Stromal cell of bone marrow (primary cell): ENCODE data around the gene NXPH2.
"Not testable (repeated sequence)": the region's sequence is repeated elsewhere in the genome, so short reads cannot be mapped to it uniquely, and the experiment has no call there.

Source experiments
- DNase-seq: peaks from one replicate; pipeline ENCODE4 v3.0.0-alpha.2; 2012; ENCODE audit warnings: low read depth

The NXPH2 gene

GRCh38 chr2:138757384-138757783 is 22.8 kb downstream of the NXPH2 start:
- no peak for DNase-seq

DNA sequence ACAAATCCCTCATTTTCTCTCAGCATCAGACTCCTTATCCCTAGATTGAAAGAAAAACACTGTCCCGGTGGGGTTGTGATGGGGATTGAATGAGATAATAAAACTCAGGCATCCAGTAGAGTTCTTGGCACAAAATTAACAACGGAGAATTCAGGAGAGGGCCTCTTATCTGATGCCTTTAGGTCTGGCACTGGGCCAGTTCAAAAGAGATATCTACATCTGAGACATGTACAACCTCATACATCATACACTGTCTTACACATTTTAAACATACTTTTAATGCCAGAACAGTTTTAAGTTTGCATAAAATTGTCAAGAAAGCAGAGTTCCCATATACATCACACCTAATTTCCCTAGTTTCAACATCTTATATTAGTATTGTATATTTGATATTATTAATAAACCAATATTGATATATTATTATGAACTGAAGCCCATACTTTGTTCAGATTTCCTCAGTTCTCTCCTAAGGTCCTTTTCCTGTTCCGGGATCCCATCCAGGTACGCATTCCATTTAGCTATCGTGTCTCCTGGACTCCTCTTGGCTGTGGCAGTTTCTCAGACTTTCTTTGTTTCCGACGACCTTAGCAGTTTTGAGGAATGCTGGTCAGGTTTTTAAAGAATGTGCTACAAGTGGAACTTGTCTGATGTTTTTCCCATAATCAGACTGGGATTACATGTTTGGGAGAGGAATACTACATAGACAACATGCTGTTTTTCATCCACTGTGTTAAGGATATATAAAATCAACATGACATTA is 27.8 kb downstream of the NXPH2 start:
- DNase-seq = no peak

GRCh38 chr2:138744713-138745112 is 35.5 kb downstream of the NXPH2 start:
- DNase-seq = no peak

DNA sequence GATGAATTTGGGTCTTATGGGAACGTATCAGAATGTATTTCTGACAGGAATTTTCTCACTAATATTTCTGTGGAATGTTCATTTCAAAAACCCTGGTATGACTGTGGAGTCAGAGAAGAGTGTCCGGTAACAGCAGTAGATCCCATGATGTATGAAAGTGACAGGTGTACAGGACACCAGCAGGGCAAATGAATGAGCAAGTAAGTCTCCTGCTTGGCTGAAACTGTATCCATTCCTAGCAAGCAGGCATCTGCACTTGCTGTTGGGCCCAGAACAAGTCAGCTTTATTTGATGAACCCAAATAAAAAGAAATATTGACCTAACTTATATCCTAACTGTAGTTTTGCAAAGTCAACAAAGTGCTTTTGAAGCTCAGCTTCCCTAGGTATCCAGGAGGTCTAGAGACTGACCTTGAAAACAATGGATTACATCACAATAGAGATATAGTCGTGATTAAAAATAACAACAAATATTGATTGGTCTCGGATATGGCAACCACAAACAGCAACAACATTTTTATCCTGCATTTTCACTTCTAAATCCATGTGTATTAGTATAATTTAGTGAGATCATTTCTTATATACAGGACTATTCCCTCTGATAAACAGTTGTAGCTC is 37.6 kb downstream of the NXPH2 start:
- no peak for DNase-seq

- no peak for DNase-seq
Observed at GRCh38 chr2:138741851-138742250, 38.3 kb downstream of the NXPH2 start.

GRCh38 chr2:138737009-138737554 is 43.1 kb downstream of the NXPH2 start:
- not testable (repeated sequence) for DNase-seq

- no peak for DNase-seq
Observed at GRCh38 chr2:138732651-138733050, 47.5 kb downstream of the NXPH2 start.

GRCh38 chr2:138730497-138731030 is 49.6 kb downstream of the NXPH2 start:
- DNase-seq = no peak

DNA sequence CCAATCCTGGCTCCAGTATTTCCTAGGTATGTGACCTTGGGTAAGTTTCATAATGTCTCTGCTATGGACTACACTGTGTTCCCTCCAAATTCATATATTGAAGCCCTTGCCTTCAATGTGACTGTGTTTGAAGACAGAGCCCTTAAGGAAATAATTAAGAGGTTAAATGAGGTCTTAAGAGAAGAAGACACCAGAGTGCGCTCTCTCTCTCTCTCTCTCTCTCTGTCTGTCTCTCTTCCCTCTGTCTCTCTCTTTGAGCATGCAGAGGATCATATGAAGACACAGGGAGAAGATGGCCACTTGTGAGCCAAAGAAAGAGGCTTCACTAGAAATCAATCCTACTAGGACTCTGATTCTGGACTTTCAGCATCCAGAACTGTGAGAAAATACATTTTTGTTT is 52.2 kb downstream of the NXPH2 start:
- no peak for DNase-seq

DNA sequence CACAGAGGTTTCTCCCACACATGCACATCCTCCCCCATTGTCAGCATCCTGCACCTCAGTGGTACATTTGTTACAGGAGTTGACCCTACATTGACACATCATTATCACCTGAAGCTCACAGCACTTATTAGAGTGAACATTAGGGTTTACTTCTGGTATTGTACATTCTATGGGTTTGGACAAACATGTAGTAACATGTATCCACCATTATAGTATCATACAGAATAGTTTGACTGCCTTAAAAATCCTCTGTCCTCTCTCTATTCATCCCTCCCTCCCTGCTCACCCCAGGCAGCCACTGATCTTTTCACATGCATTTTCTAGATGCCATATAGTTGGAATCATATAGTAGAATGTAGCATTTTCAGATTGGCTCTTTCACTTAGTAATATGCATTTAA is 53.5 kb downstream of the NXPH2 start:
- no peak for DNase-seq

GRCh38 chr2:138724729-138725459 is 55.3 kb downstream of the NXPH2 start:
- DNase-seq = no peak

GRCh38 chr2:138724327-138724726 is 55.9 kb downstream of the NXPH2 start:
- no peak for DNase-seq

DNA sequence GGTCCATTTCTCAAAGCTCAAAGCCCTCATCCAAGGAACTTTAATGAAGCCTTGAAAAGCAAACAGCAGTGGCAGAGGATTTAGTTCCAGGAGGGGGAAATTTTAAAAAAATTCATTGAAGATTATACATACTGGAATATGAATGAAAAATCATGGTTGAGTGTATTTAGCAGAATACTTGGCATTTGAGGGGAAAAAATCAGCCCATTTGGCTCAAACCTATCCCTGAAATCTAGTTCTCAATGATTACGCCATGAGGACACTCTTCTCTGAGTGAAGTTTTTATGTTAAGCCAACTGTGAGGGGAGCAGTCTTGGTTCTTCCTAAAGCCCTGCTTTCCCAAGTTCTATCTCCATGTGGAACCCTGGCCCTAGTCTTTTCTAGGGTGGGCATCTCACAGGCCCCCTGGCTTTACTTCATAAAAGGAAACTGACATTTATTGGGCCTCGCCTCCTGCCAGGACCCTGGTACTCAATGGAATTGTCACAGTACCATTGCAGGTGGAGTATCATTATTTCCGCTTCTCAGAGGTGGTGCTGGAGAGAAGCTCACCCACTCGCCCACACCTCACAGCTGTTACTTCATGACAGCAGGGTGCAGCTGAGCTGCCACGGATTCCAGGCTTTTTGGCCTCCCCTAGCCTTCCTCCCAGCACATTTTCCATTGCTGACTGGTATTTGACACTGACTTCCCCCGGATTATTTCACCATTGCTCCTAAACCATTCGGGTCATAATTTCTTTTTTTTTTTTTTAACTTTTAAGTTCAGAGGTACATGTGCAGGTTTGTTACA is 56.8 kb downstream of the NXPH2 start:
- DNase-seq = no peak

GRCh38 chr2:138722316-138722715 is 57.9 kb downstream of the NXPH2 start:
- DNase-seq = no peak

DNA sequence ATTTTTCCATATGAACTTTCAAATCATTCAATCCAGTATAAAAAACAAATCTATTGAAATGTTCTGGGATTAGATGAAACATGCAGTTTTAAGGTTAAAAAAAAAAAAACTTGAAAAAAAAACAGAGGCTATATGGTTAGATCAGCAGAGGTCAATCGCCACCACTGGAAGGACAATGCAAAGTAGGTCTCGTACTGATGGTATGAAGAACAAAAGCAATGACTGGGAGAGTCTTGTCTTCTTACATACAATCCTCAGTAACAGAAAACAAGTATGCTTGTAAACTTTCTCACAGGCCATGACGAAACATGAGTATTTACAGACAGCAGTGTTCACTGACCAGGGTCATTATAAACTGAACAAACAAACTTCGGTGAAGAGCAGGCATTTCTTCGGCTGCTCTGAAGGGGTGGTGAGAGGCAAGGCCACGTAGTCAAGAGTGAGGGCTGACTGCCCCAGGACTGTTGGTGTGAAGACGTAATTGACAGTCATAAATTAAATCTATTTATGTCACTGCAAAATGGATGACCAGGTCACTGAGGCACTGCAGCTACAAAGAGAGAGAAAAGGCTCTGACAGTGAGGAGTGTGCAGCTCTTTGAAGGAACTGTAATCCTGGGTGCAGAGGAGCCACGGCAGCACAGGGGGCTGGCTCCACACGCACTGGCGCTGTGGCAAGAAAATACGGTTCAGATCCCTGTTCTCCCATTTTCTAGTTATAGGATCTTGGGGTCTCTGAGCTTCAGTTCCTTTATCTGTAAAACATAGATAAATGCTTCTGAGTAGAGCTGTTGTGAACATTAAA is 60.0 kb downstream of the NXPH2 start:
- no peak for DNase-seq

- DNase-seq = no peak
Observed at GRCh38 chr2:138718405-138718804, 61.8 kb downstream of the NXPH2 start.

DNA sequence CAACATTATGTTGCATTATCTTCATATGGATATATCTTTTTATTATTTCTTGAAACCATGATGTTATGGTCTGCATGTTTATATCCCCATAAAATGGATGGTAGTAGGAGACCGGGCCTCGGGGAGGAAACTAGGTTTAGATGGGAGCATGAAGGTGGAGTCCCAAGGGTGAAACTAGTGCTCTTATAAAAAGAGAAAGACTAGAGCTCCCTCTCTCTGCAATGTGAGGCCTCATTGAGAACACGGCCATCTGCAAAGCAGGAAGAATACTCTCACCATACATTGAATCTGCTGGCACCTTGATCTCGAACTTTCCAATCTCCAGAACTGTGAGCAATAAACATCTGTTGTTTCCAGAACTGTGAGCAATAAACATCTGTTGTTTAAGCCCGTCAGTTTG is 64.0 kb downstream of the NXPH2 start:
- no peak for DNase-seq

DNA sequence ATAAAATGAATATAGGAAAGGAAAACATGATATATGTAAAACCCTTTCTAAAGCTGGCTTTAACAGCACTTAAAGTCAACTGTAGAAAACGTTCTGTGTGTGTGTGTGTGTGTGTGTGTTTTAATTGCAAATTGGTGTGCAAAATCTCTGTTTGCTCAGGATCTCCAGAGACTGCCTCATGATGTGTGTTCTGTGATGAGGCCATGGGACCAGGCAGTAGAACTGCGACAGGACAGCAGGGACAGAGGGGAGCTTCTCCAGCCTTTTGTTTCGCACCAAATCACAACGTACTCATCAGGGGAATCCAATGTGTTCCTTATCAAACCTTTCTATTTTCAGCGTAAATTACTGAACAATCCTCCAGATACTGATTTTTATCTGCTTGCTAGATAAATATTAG is 66.7 kb downstream of the NXPH2 start:
- DNase-seq = no peak

DNA sequence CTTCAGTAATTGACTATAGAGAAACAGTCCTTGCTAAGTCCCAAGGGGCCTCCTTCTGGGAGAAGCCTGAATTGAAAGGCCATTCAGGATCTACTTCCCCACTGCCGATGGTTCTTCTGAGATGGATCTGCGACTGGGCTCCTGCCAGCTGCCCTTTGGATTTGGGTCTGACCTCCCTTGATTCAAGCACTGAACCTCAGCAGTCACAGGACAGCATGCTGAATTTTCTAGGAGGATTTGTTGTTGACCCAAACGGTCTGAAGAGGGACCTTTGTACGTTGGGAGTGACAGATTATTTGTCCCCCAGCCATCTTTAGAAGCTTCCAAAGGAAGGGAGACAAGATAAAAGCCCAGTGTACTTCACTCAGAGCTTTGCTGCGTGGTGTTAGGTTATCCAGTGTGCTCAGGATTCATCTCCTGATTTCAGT is 67.1 kb downstream of the NXPH2 start:
- DNase-seq = no peak

GRCh38 chr2:138712212-138712979 is 67.8 kb downstream of the NXPH2 start:
- peak; percentile 58 for DNase-seq
